B cell (primary cell): ENCODE measurements around the gene ABCA4. TPM values are rescaled to one million over a fixed set of nuclear protein-coding genes. Genes with fewer than 3 reads are reported as not detected.

Experiments
- ATAC-seq: fragments of 200-7000 bp; cut with Tn5 transposase; one replicate; pipeline ENCODE4 v1.10.0; 2021; ENCODE audit warnings: low read depth, mild to moderate bottlenecking, moderate number of reproducible peaks, moderate library complexity
- CTCF ChIA-PET: fragments of 350-600 bp; sonication (Branson Sonifier 250); formaldehyde crosslinking; loops from one replicate; lab custom pipeline; 2021; ENCODE audit warnings: antibody characterized with exemption, inconsistent platforms; lab: Charles Lee
- POLR2A ChIA-PET: fragments of 350-600 bp; sonication (Branson Sonifier 250); formaldehyde crosslinking; loops from one replicate; lab custom pipeline; 2021; ENCODE audit warnings: antibody characterized with exemption; lab: Charles Lee
- DNase-seq: peaks from one replicate; pipeline ENCODE4 v3.0.0; 2013
- H2AFZ ChIP-seq: 2 replicates; pipeline ENCODE4 v1.6.1; 2012; ENCODE audit warnings: mild to moderate bottlenecking, low read depth, low read length; ENCODE audit not compliant: insufficient read depth, poor library complexity, severe bottlenecking
- H3K27ac ChIP-seq, 2 donors: 1 replicate in 1 of 2; 2 replicates in 1 of 2; pipeline ENCODE4 v1.5.1; 2012 to 2013; ENCODE audit warnings: low read length in 2 of 2, mild to moderate bottlenecking in 2 of 2, moderate library complexity in 1 of 2
- H3K27me3 ChIP-seq, 4 experiments: fragments of 200-600 bp in 1 of 4; sonication (generic) in 1 of 4; replicated peaks in 1 of 4; 1 replicate in 2 of 4; 2 replicates in 2 of 4; pipeline versions ENCODE4 v1.6.1 to v1.7.0; 2013 to 2016; ENCODE audit warnings: low read length in 3 of 4, mild to moderate bottlenecking in 2 of 4, mixed read lengths in 1 of 4, moderate library complexity in 1 of 4; ENCODE audit not compliant: insufficient read depth in 4 of 4, control insufficient read depth in 3 of 4; ENCODE audit errors: control extremely low read depth in 1 of 4
- H3K36me3 ChIP-seq, 2 experiments: replicated peaks in 1 of 2; 1 replicate in 1 of 2; 2 replicates in 1 of 2; pipeline versions ENCODE4 v1.6.1 to v1.7.1; 2013; ENCODE audit warnings: low read length in 1 of 2; ENCODE audit not compliant: insufficient read depth in 2 of 2, control insufficient read depth in 1 of 2; ENCODE audit errors: control extremely low read depth in 1 of 2, extremely low read depth in 1 of 2
- H3K4me1 ChIP-seq, 2 donors: fragments of 200-600 bp in 1 of 2; sonication (generic) in 1 of 2; 1 replicate in 1 of 2; 2 replicates in 1 of 2; pipeline versions ENCODE4 v1.5.1 to v1.6.1; 2013 to 2017; ENCODE audit warnings: low read length in 2 of 2; ENCODE audit not compliant: control insufficient read depth in 2 of 2, insufficient read depth in 2 of 2
- H3K4me2 ChIP-seq: replicated peaks from 2 replicates; pipeline ENCODE3; 2012; ENCODE audit warnings: mild to moderate bottlenecking, low read depth, low read length; ENCODE audit not compliant: poor library complexity, severe bottlenecking
- H3K4me3 ChIP-seq, 5 experiments: fragments of 200-600 bp in 1 of 5; sonication (generic) in 1 of 5; 1 replicate in 3 of 5; 2 replicates in 2 of 5; pipeline versions ENCODE4 v1.5.1 to v1.7.0; 2011 to 2016; ENCODE audit warnings: low read length in 4 of 5, mild to moderate bottlenecking in 4 of 5, low read depth in 2 of 5, control low read depth in 1 of 5, moderate library complexity in 1 of 5; ENCODE audit not compliant: insufficient read depth in 1 of 5; ENCODE audit errors: control extremely low read depth in 1 of 5, extremely low read depth in 1 of 5
- H3K79me2 ChIP-seq: fragments of 200-600 bp; sonication (generic); one replicate; pipeline ENCODE4 v1.6.0; 2016; ENCODE audit warnings: low read length; ENCODE audit not compliant: control insufficient read depth, insufficient read depth
- H3K9ac ChIP-seq: fragments of 200-600 bp; sonication (generic); 2 replicates; pipeline ENCODE4 v1.6.1; 2017; ENCODE audit warnings: mild to moderate bottlenecking, low read length, moderate library complexity
- H3K9me3 ChIP-seq, 3 donors: one replicate each; pipeline versions ENCODE4 v1.6.1 to v1.7.1; 2013; ENCODE audit warnings: low read length in 2 of 3; ENCODE audit not compliant: control insufficient read depth in 2 of 3, insufficient read depth in 1 of 3; ENCODE audit errors: control extremely low read depth in 1 of 3
- H4K20me1 ChIP-seq: 2 replicates; pipeline ENCODE4 v1.6.0; 2012; ENCODE audit warnings: mild to moderate bottlenecking, low read length; ENCODE audit not compliant: insufficient read depth, control insufficient read depth, poor library complexity, severe bottlenecking
- H3K27ac Mint-ChIP-seq: one replicate; pipeline ENCODE4 v1.8.0; 2021; ENCODE audit warnings: mixed read lengths
- H3K27me3 Mint-ChIP-seq: one replicate; pipeline ENCODE4 v1.8.0; 2021; ENCODE audit warnings: mixed read lengths
- H3K4me1 Mint-ChIP-seq: one replicate; pipeline ENCODE4 v1.8.0; 2021; ENCODE audit warnings: mixed read lengths
- H3K4me3 Mint-ChIP-seq: one replicate; pipeline ENCODE4 v1.8.0; 2021; ENCODE audit warnings: mixed read lengths
- H3K9me3 Mint-ChIP-seq: one replicate; pipeline ENCODE4 v1.8.0; 2022; ENCODE audit warnings: mixed read lengths; ENCODE audit not compliant: insufficient read depth
- EZH2 ChIP-seq: IDR thresholded peaks from 2 replicates; pipeline ENCODE4 v1.6.1; 2012; ENCODE audit warnings: borderline replicate concordance, low read depth, mild to moderate bottlenecking, moderate library complexity, low read length; ENCODE audit not compliant: insufficient read depth, poor library complexity, severe bottlenecking
- WGBS: methylation state at CpG from one replicate; pipeline ENCODE4 v1.1.5; 2013; ENCODE audit warnings: missing lambda C conversion rate; ENCODE audit not compliant: insufficient coverage; 5-methylcytosine and 5-hydroxymethylcytosine counted together
- intact Hi-C: fragments of 100-400 bp; cut with micrococcal nuclease; formaldehyde crosslinking; loops from one replicate; pipeline ENCODE4 v1.10.0; 2022
- polyA plus RNA-seq: library from polyadenylated mRNA; depleted of rRNA; stranded (reverse); fragments of >200 nt; gene quantifications from 2 replicates; pipeline ENCODE4 v1.2.3, GENCODE V29; 2012
- total RNA-seq, 2 donors: library from RNA; stranded (reverse); fragments of 120-200 nt in 1 of 2; gene quantifications; 1 replicate in 1 of 2; 2 replicates in 1 of 2; pipeline versions ENCODE4 v1.2.3 to v1.2.4, GENCODE V29; 2013 to 2022
- TF ChIP-seq, protein P1 (sequence below): fragments of 200-600 bp; IDR thresholded peaks from one replicate; pipeline ENCODE4 v1.8.0; 2022; ENCODE audit warnings: antibody characterized with exemption, mild to moderate bottlenecking

The ABCA4 gene
- total and polyA plus RNA-seq, 2 donors (not counting 1 experiment from before 2014, with no cell fraction given) = not detected

DNA sequence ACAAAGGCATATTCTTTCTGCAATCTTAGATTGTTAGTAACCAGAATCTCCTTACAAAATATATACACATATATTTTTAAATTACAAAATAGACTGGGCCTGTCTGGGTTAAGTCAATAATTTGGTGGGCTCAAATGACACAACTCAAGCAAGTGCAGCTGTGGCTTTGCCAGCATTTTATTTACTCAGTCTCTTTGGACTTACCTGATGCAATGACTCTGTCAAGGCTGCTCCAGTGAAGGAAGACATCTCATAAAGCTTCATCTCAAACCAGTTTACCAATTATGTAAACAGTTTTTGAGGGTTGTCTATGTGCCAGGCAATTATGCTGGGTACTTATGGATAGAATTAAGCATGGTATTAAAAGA is 22.8 kb upstream of the ABCA4 start:
- Histone ChIP-seq H3K9ac (no peak overlapping the region), H3K9me3 (no peaks in the 10 kb centered on the region), H3K79me2 (no peaks in the 10 kb centered on the region), H4K20me1 (no peaks in the 10 kb centered on the region), H3K4me1 (no peaks in the 10 kb centered on the region), H3K36me3 (no peaks in the 10 kb centered on the region), H3K27ac (no peak overlapping the region), H2AFZ (no peak overlapping the region), H3K27me3 (no peaks in the 10 kb centered on the region), H3K4me2 (no peak overlapping the region), H3K4me3 (no peak overlapping the region)
- Mint-ChIP-seq H3K9me3 (no peaks in the 10 kb centered on the region), H3K4me3 (no peak overlapping the region), H3K4me1 (no peaks in the 10 kb centered on the region), H3K27me3 (no peaks in the 10 kb centered on the region), H3K27ac (no peak overlapping the region)
- POLR2A ChIA-PET = no interaction called here
- intact Hi-C loops = no loop called here
- DNase-seq = no peak
- CTCF ChIA-PET = no interaction called here
- no peak for TF ChIP-seq EZH2
- TF ChIP-seq, protein P1, sequence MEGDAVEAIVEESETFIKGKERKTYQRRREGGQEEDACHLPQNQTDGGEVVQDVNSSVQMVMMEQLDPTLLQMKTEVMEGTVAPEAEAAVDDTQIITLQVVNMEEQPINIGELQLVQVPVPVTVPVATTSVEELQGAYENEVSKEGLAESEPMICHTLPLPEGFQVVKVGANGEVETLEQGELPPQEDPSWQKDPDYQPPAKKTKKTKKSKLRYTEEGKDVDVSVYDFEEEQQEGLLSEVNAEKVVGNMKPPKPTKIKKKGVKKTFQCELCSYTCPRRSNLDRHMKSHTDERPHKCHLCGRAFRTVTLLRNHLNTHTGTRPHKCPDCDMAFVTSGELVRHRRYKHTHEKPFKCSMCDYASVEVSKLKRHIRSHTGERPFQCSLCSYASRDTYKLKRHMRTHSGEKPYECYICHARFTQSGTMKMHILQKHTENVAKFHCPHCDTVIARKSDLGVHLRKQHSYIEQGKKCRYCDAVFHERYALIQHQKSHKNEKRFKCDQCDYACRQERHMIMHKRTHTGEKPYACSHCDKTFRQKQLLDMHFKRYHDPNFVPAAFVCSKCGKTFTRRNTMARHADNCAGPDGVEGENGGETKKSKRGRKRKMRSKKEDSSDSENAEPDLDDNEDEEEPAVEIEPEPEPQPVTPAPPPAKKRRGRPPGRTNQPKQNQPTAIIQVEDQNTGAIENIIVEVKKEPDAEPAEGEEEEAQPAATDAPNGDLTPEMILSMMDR = no peak
- ATAC-seq = no peak

- intact Hi-C loops = no loop called here
- POLR2A ChIA-PET = no interaction called here
Observed at GRCh38 chr1:94143173-94143808, 22.3 kb upstream of the ABCA4 start.

More at GRCh38 chr1:94143173-94143808, 22.3 kb upstream of the ABCA4 start:
- no peak overlapping the region for H3K4me3 ChIP-seq
- H3K36me3 ChIP-seq = no peaks in the 10 kb centered on the region
- H3K27ac Mint-ChIP-seq = no peak overlapping the region
- H3K9ac ChIP-seq = no peak overlapping the region
- H3K9me3 ChIP-seq = no peaks in the 10 kb centered on the region
- H3K9me3 Mint-ChIP-seq = no peaks in the 10 kb centered on the region
- H3K4me1 Mint-ChIP-seq = no peaks in the 10 kb centered on the region
- no peaks in the 10 kb centered on the region for H4K20me1 ChIP-seq
- CTCF ChIA-PET = no interaction called here
- no peak for TF ChIP-seq EZH2
- TF ChIP-seq, protein P1 = no peak
- H3K27me3 ChIP-seq = no peaks in the 10 kb centered on the region
- no peak overlapping the region for H3K27ac ChIP-seq
- no peaks in the 10 kb centered on the region for H3K27me3 Mint-ChIP-seq
- no peak overlapping the region for H3K4me2 ChIP-seq
- 81% methylated on average over 1 of the region's 2 CpGs for WGBS
- no peak for DNase-seq
- no peaks in the 10 kb centered on the region for H3K79me2 ChIP-seq
- no peak overlapping the region for H2AFZ ChIP-seq
- H3K4me1 ChIP-seq = no peaks in the 10 kb centered on the region
- ATAC-seq = no peak
- no peak overlapping the region for H3K4me3 Mint-ChIP-seq
